Immature natural killer cell (primary cell): ENCODE measurements around the gene BST2. TPM values are rescaled to one million over a fixed set of nuclear protein-coding genes. Genes with fewer than 3 reads are reported as not detected.

Source experiments
- DNase-seq, 3 donors: peaks; one replicate each; pipeline ENCODE4 v3.0.0; 2022; ENCODE audit warnings: mixed read lengths in 1 of 3
- H3K27ac Mint-ChIP-seq, 6 donors: one replicate each; pipeline ENCODE4 v1.8.0; 2020; ENCODE audit warnings: mixed read lengths in 6 of 6, mild to moderate bottlenecking in 5 of 6, inconsistent platforms in 4 of 6, moderate library complexity in 3 of 6
- H3K27me3 Mint-ChIP-seq, 3 donors: one replicate each; pipeline ENCODE4 v1.8.0; 2020 to 2021; ENCODE audit warnings: low read depth in 3 of 3, mild to moderate bottlenecking in 3 of 3, mixed read lengths in 3 of 3, moderate library complexity in 3 of 3, inconsistent platforms in 1 of 3
- H3K36me3 Mint-ChIP-seq, 3 donors: one replicate each; pipeline ENCODE4 v1.8.0; 2020; ENCODE audit warnings: mixed read lengths in 3 of 3, inconsistent platforms in 2 of 3, mild to moderate bottlenecking in 2 of 3
- H3K4me1 Mint-ChIP-seq, 2 donors: one replicate each; pipeline ENCODE4 v1.8.0; 2020; ENCODE audit warnings: inconsistent platforms in 2 of 2, mild to moderate bottlenecking in 2 of 2, mixed read lengths in 2 of 2, moderate library complexity in 1 of 2
- H3K4me3 Mint-ChIP-seq, 5 donors: one replicate each; pipeline ENCODE4 v1.8.0; 2020; ENCODE audit warnings: mild to moderate bottlenecking in 5 of 5, mixed read lengths in 5 of 5, inconsistent platforms in 3 of 5, moderate library complexity in 3 of 5
- H3K9me3 Mint-ChIP-seq, 6 donors: one replicate each; pipeline ENCODE4 v1.8.0; 2020; ENCODE audit warnings: mild to moderate bottlenecking in 6 of 6, mixed read lengths in 6 of 6, inconsistent platforms in 4 of 6, moderate library complexity in 3 of 6
- polyA plus RNA-seq, 3 donors: library from polyadenylated mRNA; unstranded; fragments of 300-500 nt; fragmentation: Illumina TruSeq; gene quantifications; one replicate each; pipeline ENCODE4 v1.2.3, GENCODE V29; 2021

BST2 gene
- polyA plus RNA-seq, 3 donors from 2014 or later, result 326 to 394 (median 383) TPM

DNA sequence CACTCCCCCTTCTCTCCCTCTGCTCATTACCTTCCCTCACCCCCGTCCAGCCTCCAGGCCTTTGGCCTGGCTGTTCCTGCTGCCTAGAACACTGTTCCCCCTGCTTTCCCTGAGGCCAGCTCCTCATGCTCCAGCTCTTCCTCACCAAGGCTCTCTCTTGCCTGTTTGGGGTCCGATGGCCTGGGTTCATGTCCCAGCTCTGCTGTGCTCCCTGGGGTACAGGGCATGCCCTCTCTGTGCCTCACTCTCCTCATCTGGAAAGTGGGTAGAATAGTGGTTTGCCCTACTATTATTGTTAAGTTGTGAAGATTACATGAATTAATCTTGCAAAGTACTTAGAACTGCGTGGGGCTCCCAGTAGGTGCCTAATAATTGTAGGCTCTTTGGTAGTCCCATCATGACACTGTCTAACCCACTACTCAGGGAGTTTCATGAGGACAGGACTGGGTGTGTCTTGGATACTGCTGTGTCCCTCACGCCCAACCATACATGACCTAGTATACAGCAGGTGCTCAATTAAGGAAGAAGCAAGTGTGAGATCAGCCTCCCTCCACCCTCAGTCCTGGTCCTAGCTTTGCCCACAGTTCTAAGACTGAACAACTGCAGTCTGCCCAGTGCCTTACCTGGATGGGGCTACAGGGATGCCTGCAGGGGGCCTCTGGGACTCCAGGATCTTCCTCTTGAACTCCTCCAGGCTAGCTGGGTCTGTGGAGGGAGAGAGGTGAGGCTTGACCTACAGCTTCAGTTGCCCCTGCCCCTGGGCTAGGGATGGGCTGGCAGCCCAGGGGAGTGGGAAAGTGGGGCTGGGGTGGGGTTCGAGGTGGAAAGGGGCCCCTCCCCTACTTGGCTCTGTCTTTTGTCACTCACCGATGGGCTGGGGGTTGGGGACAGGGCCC is 45.3 kb downstream of the BST2 start:
- Mint-ChIP-seq H3K36me3 (no peaks in the 10 kb centered on the region), H3K27ac (no peak overlapping the region), H3K4me3 (no peak overlapping the region), H3K4me1 (no peaks in the 10 kb centered on the region), H3K9me3 (no peaks in the 10 kb centered on the region), H3K27me3 (peaks cover 1 to 3% (median 2%) of the 10 kb centered on the region in 3 donors)
- no peak for DNase-seq

- Mint-ChIP-seq H3K27ac (no peak overlapping the region), H3K4me3 (no peak overlapping the region), H3K36me3 (no peaks in the 10 kb centered on the region), H3K4me1 (no peaks in the 10 kb centered on the region), H3K9me3 (no peaks in the 10 kb centered on the region), H3K27me3 (peaks cover 0 to 3% (median 1%) of the 10 kb centered on the region in 3 donors)
- no peak for DNase-seq
Observed at GRCh38 chr19:17358395-17358794, 47.0 kb downstream of the BST2 start.

DNA sequence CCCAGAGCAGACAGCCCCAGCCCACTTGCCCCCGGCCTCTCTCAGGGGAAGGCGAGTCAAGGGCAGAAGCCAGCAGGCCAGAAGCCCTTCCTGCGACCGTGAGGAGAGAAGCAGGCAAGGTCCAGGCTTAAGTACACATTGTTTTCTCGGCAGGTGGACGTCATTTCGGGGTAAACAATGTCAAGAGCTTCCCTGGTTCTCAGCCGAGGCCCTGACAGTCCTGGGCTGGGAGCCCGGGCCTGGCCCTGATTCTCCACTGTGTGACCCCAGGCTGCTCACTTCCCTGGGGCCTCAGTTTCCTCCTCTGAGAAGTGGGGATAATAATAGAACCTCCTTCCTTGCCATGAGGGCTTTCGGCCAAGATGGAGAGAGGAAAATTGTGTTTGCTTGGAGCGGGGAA is 47.7 kb downstream of the BST2 start:
- no peak overlapping the region for H3K4me3 Mint-ChIP-seq
- H3K27ac Mint-ChIP-seq, result no peak overlapping the region
- no peak for DNase-seq
- no peaks in the 10 kb centered on the region for H3K4me1 Mint-ChIP-seq
- no peaks in the 10 kb centered on the region for H3K9me3 Mint-ChIP-seq
- no peaks in the 10 kb centered on the region for H3K36me3 Mint-ChIP-seq
- peaks cover 0 to 5% (median 1%) of the 10 kb centered on the region in 3 donors for H3K27me3 Mint-ChIP-seq

DNA sequence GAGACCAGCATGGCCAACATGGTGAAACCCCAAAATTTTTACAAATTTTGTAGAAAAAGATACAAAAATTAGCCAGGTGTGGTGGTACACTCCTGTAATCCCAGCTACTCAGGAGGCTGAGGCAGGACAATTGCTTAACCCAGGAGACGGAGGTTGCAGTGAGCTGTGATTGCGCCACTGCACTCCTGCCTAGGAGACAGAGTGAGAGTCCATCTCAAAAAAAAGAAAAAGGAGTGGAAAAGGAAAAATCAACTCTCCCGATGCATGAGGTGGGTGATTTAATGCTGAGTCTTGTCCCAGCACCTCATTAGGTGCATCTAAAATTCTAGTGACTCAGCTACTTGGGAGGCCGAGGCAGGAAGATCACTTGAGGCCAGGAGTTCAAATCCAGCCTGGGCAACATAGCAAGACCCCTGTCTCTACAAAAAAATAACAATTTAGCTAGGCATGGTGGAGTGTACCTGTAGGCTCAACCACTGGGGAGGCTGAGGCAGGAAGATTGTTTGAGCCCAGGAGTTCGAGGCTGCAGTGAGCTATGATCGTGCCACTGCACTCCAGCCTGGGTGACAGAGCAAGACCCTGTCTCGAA is 48.3 kb downstream of the BST2 start:
- Mint-ChIP-seq H3K27me3 (peaks cover 0 to 6% (median 1%) of the 10 kb centered on the region in 3 donors), H3K4me1 (no peaks in the 10 kb centered on the region), H3K9me3 (no peaks in the 10 kb centered on the region), H3K36me3 (no peaks in the 10 kb centered on the region), H3K4me3 (no peak overlapping the region), H3K27ac (no peak overlapping the region)
- no peak for DNase-seq

DNA sequence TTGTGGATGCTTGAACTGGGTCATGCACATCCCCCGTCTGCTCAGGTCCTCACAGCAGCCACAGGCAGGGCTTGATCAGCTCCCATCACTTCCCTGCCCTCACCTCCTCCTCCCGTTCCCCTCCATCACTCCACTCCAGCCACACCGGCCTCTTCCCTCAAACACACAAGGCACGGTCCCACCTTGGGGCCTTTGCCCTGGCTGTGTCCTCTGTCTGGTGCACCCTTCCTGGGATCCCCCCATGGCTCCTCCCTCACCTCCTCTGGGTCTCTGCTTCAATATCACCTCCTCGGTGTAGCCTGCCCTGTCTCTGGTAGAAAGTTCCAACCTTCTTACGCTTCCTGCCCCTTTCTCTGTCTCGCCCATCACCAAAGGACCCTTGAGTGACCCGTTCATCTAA is 52.0 kb downstream of the BST2 start:
- no peak overlapping the region for H3K27ac Mint-ChIP-seq
- no peak overlapping the region for H3K4me3 Mint-ChIP-seq
- H3K9me3 Mint-ChIP-seq, result no peaks in the 10 kb centered on the region
- H3K27me3 Mint-ChIP-seq, result peaks cover 4 to 6% (median 4%) of the 10 kb centered on the region in 3 donors
- no peaks in the 10 kb centered on the region for H3K36me3 Mint-ChIP-seq
- DNase-seq, result no peak
- no peaks in the 10 kb centered on the region for H3K4me1 Mint-ChIP-seq

Other genes starting within 250 kb of the BST2 start
- 10 to 100 TPM; 35.4 to 42.0 (median 38.8) TPM for gene USE1, start 190.3 kb downstream of the BST2 start, polyA plus RNA-seq
- 10 to 100 TPM; 31.4 to 51.3 (median 42.3) TPM for gene OCEL1, start 179.4 kb downstream of the BST2 start, polyA plus RNA-seq
- 1 to 10 TPM in 1 of 3 donors, under 1 TPM in 2; 0.67 to 1.4 (median 0.94) TPM for gene NR2F6, start 159.7 kb downstream of the BST2 start, polyA plus RNA-seq
- gene USHBP1, start 140.9 kb downstream of the BST2 start, polyA plus RNA-seq, result not detected
- 100 to 1,000 TPM; 135 to 218 (median 141) TPM for gene BABAM1, start 138.2 kb downstream of the BST2 start, polyA plus RNA-seq
- not detected for gene ANKLE1, start 123.7 kb downstream of the BST2 start, polyA plus RNA-seq
- gene ABHD8, start 102.2 kb downstream of the BST2 start, polyA plus RNA-seq, result 10 to 100 TPM in 1 of 3 donors, 1 to 10 TPM in 2; 7.5 to 10.3 (median 8.3) TPM
- gene MRPL34, start 99.8 kb downstream of the BST2 start, polyA plus RNA-seq, result 100 to 1,000 TPM; 189 to 270 (median 197) TPM
- 10 to 100 TPM; 30.0 to 48.6 (median 40.6) TPM for gene DDA1, start 96.1 kb downstream of the BST2 start, polyA plus RNA-seq
- gene ANO8, start 70.8 kb downstream of the BST2 start, polyA plus RNA-seq, result under 1 TPM; 0.06 to 0.40 (median 0.12) TPM
- 1 to 10 TPM; 2.8 to 8.8 (median 3.1) TPM for gene GTPBP3, start 68.1 kb downstream of the BST2 start, polyA plus RNA-seq
- gene PLVAP, start 28.3 kb downstream of the BST2 start, polyA plus RNA-seq, result not detected
- gene CCDC194, start 11.4 kb downstream of the BST2 start, polyA plus RNA-seq, result under 1 TPM in 1 of 3 donors, not detected in 2; 0.40 TPM
- 10 to 100 TPM; 35.8 to 43.6 (median 36.3) TPM for gene MVB12A, start 14.4 kb upstream of the BST2 start, polyA plus RNA-seq
- under 1 TPM in 1 of 3 donors, not detected in 2; 0.24 TPM for gene TMEM221, start 43.0 kb upstream of the BST2 start, polyA plus RNA-seq
- not detected for gene NXNL1, start 55.3 kb upstream of the BST2 start, polyA plus RNA-seq
- gene SLC27A1, start 64.9 kb upstream of the BST2 start, polyA plus RNA-seq, result 10 to 100 TPM in 2 of 3 donors, 1 to 10 TPM in 1; 9.7 to 15.9 (median 15.3) TPM
- 100 to 1,000 TPM in 2 of 3 donors, 10 to 100 TPM in 1; 65.3 to 118 (median 107) TPM for gene PGLS, start 106.0 kb upstream of the BST2 start, polyA plus RNA-seq
- gene COLGALT1, start 150.0 kb upstream of the BST2 start, polyA plus RNA-seq, result 10 to 100 TPM; 16.9 to 26.8 (median 22.6) TPM